Head of caudate nucleus (tissue), 42 donors: ENCODE measurements around the gene VPS72.
"Not testable (repeated sequence)": the region's sequence is repeated elsewhere in the genome, so short reads cannot be mapped to it uniquely, and the experiment has no call there.

Experiments
- DNase-seq, 42 donors: peaks; one replicate each; pipeline versions ENCODE4 v3.0.0 to v3.0.0-alpha.2; 2020 to 2021; ENCODE audit warnings: mixed read lengths in 7 of 42
- intact Hi-C: fragments of 100-400 bp; cut with DNase I; formaldehyde crosslinking; loops from one replicate; pipeline ENCODE4 v1.15.0; 2022

Gene VPS72

DNA sequence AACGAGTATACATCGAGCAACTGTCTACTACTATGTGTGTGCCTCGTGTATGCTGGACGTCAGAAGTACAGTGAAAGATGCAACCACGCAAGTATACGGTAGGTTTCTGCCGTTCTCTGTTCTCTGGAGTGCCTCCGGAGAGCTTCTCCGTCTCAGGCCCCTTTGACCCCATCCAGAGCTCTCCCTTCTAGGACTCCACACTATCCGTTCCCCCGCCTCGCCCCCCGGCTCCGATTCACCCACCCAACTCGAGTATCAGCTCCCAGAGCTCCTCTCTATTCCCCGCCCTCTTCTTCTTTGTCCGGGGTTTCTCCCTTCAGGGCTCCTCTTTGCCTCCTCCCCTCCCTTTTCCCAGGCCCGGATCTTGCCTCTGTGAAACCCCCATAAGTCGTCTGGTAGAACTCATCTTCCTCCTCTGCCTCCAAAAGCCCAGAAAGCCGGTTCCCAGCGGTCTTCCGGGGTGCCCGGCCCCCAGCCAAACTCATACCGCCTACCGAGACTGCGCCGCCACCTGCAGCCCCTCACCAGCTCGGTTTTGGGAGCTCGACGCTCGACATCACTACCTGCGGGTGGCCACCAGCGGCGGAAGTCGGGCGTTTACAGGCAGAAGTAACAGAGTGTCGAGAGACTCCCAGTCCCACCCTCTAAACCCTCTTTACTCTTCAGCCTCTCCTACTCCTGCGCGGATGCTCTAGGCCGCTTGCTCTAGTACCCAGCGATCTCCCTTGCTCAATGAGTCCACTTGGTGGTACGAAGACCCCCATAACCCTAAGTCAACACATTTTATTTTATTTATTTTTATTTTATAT, at the start of gene VPS72:
Gene VPS72 (minus strand): TSS at position 561 of the 809 bp plus-strand sequence. CDS start 76 bp downstream, at position 485.
- intact Hi-C loops, result loop anchor here (10.0 kb wide), 1 partner anchor 155 kb away; the partner anchor contains the start of gene RFX5
- DNase-seq, result peak; percentile 78 to 95 (median 89)

- DNase-seq, result peak in 1 of 42 donors; percentile 5
- intact Hi-C loops, result no loop called here
Observed at GRCh38 chr1:151238467-151238739, 48.4 kb upstream of the VPS72 start.

DNA sequence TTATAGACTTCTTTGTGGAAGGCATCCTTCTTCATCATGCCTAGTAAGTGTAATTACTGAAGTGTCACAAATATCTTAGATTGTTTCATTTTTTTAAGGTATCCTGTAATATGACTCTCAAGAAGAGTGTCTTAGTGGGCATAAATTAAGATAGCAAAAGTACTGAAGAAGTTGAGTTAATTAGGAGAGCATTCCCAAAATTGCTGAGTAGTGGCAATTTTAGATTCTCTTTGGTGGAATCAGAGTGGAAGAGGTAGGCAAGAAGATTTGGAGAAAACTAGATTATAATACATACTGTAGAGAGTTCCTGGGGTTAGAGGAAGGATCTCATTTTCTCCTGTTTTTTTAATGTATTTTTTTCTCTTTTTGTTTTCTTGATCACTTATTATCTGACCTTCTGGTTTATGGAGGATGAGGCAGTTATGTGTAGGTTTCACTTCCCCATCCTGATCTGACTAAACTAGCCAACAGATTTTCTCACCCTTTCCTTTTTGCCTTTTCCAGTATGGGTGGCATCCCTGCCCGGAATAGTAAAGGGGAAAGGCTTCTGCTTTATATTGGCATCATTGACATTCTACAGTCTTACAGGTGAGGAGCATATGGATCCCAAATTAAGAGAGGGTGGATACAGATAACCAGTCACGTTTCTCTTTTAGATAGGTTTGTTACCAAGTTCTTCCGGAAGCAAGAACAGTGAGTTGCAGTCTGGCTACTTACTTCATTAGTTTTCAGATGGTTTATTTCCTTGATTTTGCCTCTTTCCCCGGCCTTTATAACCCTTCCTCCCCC, 47.9 kb upstream of the VPS72 start:
- intact Hi-C loops, result no loop called here
- no peak for DNase-seq

GRCh38 chr1:151235235-151235634, 45.2 kb upstream of the VPS72 start:
- DNase-seq, result no peak
- intact Hi-C loops, result no loop called here

- no peak for DNase-seq
- intact Hi-C loops, result no loop called here
Observed at GRCh38 chr1:151222130-151222529, 32.1 kb upstream of the VPS72 start.

- no peak for DNase-seq
- intact Hi-C loops, result no loop called here
Observed at GRCh38 chr1:151221616-151222015, 31.6 kb upstream of the VPS72 start.

GRCh38 chr1:151213560-151213959, 23.6 kb upstream of the VPS72 start:
- intact Hi-C loops, result no loop called here
- DNase-seq, result no peak

DNA sequence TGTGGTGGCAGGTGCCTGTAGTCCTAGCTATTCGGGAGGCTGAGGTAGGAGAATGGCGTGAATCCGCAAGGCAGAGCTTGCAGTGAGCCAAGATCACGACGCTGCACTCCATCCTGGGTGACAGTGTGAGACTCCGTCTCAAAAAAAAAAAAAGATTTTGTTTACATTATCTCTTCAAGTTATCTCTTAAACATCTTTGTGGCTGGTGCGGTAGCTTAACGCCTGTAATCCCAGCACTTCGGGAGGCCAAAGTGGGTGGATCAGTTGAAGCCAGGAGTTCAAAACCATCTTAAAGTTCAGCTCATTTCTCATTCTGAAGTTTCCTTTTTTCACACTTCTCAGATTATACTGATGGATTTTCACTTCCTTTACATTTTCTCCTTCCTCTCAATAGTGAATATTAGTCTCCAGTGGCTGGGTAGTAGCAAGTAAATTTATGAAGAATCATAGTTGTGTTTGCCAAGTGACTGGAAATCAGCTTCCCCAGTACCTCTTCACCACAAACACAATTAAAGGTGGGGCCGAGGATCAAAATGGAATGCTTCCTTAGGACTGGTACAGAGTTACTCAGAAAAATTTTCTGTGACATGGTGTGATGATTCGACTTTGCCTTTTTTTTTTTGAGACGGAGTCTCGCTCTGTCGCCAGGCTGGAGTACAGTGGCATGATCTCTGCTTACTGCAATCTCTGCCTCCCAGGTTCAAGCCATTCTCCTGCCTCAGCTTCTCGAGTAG, 22.1 kb upstream of the VPS72 start:
- DNase-seq, result no peak
- intact Hi-C loops, result no loop called here

- intact Hi-C loops, result no loop called here
- no peak for DNase-seq
Observed at GRCh38 chr1:151210830-151211229, 20.8 kb upstream of the VPS72 start.

DNA sequence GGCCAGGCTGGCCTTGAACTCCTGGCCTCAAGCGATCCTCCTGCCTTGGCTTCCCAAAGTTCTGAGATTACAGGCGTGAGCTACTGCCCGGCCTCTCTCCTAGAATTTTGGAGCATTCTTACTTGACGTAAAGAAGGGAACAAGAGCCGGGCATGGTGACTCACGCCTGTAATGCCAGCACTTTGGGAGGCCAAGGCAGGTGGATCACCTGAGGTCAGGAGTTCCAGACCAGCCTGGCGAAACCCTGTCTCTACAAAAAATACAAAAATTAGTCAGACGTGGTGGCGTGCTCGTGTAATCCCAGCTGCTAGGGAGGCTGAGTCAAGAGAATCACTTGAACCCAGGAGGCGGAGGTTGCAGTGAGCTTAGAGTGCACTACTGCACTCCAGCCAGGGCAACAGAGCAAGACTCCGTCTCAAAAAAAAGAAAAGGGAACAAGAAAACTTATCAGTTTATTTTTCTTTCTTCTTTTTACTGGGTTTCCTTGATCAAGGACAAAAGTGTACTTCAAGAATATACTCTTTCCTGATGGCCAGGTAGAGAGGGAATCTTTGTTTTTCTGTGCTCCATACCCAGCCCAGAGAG, 15.5 kb upstream of the VPS72 start:
- not testable (repeated sequence) for DNase-seq

DNA sequence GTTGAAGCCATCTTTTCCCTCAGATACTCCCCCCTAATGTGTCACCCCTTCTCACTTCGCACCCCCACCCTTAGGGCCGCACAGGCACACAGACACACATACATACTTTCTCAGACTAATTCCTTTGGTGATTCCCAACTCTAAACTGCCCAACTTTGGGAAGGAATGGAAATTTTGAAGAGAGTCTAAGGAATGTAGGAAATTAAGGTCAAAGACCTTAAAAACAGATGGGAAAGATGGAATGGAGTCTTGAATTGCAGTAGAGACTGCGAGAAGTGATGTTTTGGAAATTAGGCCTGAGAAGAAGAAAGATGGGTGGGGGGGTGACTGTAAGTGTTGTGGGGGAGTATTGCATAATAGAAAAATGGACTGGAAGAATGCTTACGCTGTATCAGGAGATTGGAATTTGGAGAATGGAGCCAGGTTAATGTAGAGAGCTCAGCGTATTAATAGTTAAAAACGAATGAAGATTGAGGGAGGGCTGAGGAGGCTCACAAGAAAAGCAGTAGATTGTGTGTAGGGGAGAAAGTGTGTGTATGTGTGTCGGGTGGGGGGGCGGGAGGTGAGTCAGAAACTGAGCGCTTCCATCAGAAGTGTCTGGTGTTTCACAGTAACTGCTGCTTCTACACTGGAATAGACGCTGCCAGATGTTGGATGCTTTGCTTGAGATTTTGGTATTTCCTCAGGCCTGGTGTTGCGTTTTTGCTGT, 10.0 kb upstream of the VPS72 start:
- intact Hi-C loops, result loop anchor here (2.0 to 10.0 kb wide), 2 partner anchors 55 to 145 kb away; partner anchors contain the start of genes PSMD4 and RFX5
- DNase-seq, result peak in 11 of 42 donors; percentile 4 to 60 (median 27)

More for the DNA sequence above, 15.5 kb upstream of the VPS72 start:
- intact Hi-C loops, result not testable (repeated sequence)

GRCh38 chr1:151198254-151199127, 8.5 kb upstream of the VPS72 start, which contains the start of gene PIP5K1A:
Gene PIP5K1A (plus strand): TSS chr1:151198552. CDS start chr1:151198997, 445 bp downstream.
- DNase-seq, result peak; percentile 95 to 100 (median 99)
- intact Hi-C loops, result loop anchor here (2.0 to 10.0 kb wide), 2 partner anchors 56 to 146 kb away; partner anchors contain the start of genes PSMD4 and RFX5

DNA sequence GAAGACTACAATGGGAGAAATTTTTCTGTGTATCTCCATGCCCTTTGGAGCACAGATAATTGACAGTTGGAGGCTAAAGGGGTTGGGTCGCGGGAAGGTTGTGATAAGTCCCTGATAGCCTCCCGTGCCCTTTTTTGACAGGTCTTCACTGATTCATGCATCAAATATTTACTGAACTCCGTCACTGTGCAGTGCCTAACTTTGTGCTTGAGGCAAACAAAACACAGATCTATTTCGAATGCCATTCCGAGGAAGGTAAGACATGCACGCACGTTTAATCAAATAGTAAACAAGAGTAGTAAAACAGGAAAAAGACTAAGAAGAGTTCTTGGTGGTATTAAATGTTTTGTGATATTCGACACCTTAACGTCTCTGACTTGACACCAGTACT, 7.9 kb upstream of the VPS72 start:
- intact Hi-C loops, result loop anchor here (2.0 to 10.0 kb wide), 2 partner anchors 57 to 147 kb away; partner anchors contain the start of genes PSMD4 and RFX5
- DNase-seq, result no peak

GRCh38 chr1:151196292-151196800, 6.3 kb upstream of the VPS72 start:
- intact Hi-C loops, result loop anchor here (10.0 kb wide), 1 partner anchor 148 kb away; the partner anchor contains the start of gene RFX5
- peak in 38 of 42 donors; percentile 28 to 89 (median 66) for DNase-seq

GRCh38 chr1:151194894-151195594, 5.0 kb upstream of the VPS72 start:
- intact Hi-C loops, result loop anchor here (10.0 kb wide), 1 partner anchor 150 kb away; the partner anchor contains the start of gene RFX5
- DNase-seq, result peak; percentile 35 to 90 (median 66)

DNA sequence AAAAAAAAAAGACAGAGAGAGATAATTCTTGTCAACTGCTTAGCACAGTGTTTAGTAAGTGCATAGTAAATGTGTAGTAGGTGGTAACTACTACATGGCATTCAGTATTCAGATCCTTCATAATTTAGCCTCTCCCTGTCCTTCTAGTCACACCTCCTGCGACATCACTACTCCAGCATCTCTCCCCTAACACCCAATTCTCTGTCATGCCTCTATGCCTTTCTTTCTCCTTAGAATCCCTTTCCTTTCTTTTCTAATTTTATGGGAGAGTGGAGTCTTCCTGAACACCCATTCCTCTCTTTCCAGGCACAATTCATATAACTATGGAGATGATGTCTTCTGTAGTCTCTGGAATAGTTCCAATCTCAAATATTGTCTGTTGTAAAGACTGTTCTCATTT, 3.9 kb upstream of the VPS72 start:
- DNase-seq, result no peak
- intact Hi-C loops, result loop anchor here (10.0 kb wide), 1 partner anchor 151 kb away; the partner anchor contains the start of gene RFX5
